ENCODE data around the gene KCNG2. TPM values are rescaled to one million over a fixed set of nuclear protein-coding genes. Genes with fewer than 3 reads are reported as not detected.

Gene KCNG2
- total RNA-seq, 4 donors from 2014 or later, result 1.7 TPM; not detected in 3

GRCh38 chr18:79889569-79889968 is 91.8 kb downstream of the KCNG2 start:
- H3K27me3 ChIP-seq, result no peaks in the 10 kb centered on the region
- no peak overlapping the region for H3K27ac ChIP-seq (replicated peaks in 1 of 4)
- no peak for DNase-seq (ENCODE audit: extremely low spot score)
- TF ChIP-seq CTCF (IDR thresholded peaks at IDR 0.05), result no peak
- TF ChIP-seq POLR2A (IDR thresholded peaks at IDR 0.05; ENCODE audit: low read depth), result no peak
- no peak for TF ChIP-seq EP300 (IDR thresholded peaks at IDR 0.05)
- no peak for TF ChIP-seq POLR2AphosphoS5 (IDR thresholded peaks at IDR 0.05)
- H3K4me1 ChIP-seq, result no peaks in the 10 kb centered on the region
- H3K4me3 ChIP-seq, result no peak overlapping the region
- 92% methylated on average over 14 of the region's 14 CpGs for WGBS
- peaks cover 0 to 58% (median 48%) of the 10 kb centered on the region in 4 donors for H3K9me3 ChIP-seq
- intact Hi-C loops (cut with DNase I), result no loop called here
- H3K36me3 ChIP-seq, result no peaks in the 10 kb centered on the region

- no peak overlapping the region for H3K27ac ChIP-seq (replicated peaks in 1 of 4)
- peaks cover 0 to 60% (median 51%) of the 10 kb centered on the region in 4 donors for H3K9me3 ChIP-seq
- intact Hi-C loops (cut with DNase I), result no loop called here
- no peaks in the 10 kb centered on the region for H3K27me3 ChIP-seq
- TF ChIP-seq CTCF (IDR thresholded peaks at IDR 0.05), result no peak
- no peak for TF ChIP-seq POLR2A (IDR thresholded peaks at IDR 0.05; ENCODE audit: low read depth)
- TF ChIP-seq EP300 (IDR thresholded peaks at IDR 0.05), result no peak
- TF ChIP-seq POLR2AphosphoS5 (IDR thresholded peaks at IDR 0.05), result no peak
- H3K4me3 ChIP-seq, result no peak overlapping the region
- H3K36me3 ChIP-seq, result no peaks in the 10 kb centered on the region
- DNase-seq (ENCODE audit: extremely low spot score), result no peak
- H3K4me1 ChIP-seq, result no peaks in the 10 kb centered on the region
- 89% methylated on average over 5 of the region's 5 CpGs for WGBS
These were observed 92.9 kb downstream of the KCNG2 start for GRCh38 chr18:79890674-79891073.

- H3K36me3 ChIP-seq, result no peaks in the 10 kb centered on the region
- H3K4me3 ChIP-seq, result no peak overlapping the region
- TF ChIP-seq POLR2A (IDR thresholded peaks at IDR 0.05; ENCODE audit: low read depth), result no peak
- no peak for TF ChIP-seq POLR2AphosphoS5 (IDR thresholded peaks at IDR 0.05)
- TF ChIP-seq EP300 (IDR thresholded peaks at IDR 0.05), result no peak
- no peak for TF ChIP-seq CTCF (IDR thresholded peaks at IDR 0.05)
- intact Hi-C loops (cut with DNase I), result no loop called here
- no peak overlapping the region for H3K27ac ChIP-seq (replicated peaks in 1 of 4)
- peaks cover 0 to 58% (median 40%) of the 10 kb centered on the region in 4 donors for H3K9me3 ChIP-seq
- no peaks in the 10 kb centered on the region for H3K4me1 ChIP-seq
- 97% methylated on average over 3 of the region's 3 CpGs for WGBS
- peaks cover 0 to 13% (median 0%) of the 10 kb centered on the region in 4 donors for H3K27me3 ChIP-seq
- no peak for DNase-seq (ENCODE audit: extremely low spot score)
These were observed 99.0 kb downstream of the KCNG2 start for GRCh38 chr18:79896738-79897137.

- no peak for DNase-seq (ENCODE audit: extremely low spot score)
- WGBS, result 94% methylated on average over 15 of the region's 15 CpGs
- H3K27me3 ChIP-seq, result peaks cover 0 to 13% (median 0%) of the 10 kb centered on the region in 4 donors
- H3K4me3 ChIP-seq, result no peak overlapping the region
- H3K36me3 ChIP-seq, result peaks cover 4 to 13% (median 12%) of the 10 kb centered on the region in 4 donors
- no peaks in the 10 kb centered on the region for H3K4me1 ChIP-seq
- TF ChIP-seq POLR2A (IDR thresholded peaks at IDR 0.05; ENCODE audit: low read depth), result no peak
- no peak for TF ChIP-seq EP300 (IDR thresholded peaks at IDR 0.05)
- no peak for TF ChIP-seq CTCF (IDR thresholded peaks at IDR 0.05)
- TF ChIP-seq POLR2AphosphoS5 (IDR thresholded peaks at IDR 0.05), result no peak
- H3K27ac ChIP-seq (replicated peaks in 1 of 4), result no peak overlapping the region
- peaks cover 0 to 46% (median 33%) of the 10 kb centered on the region in 4 donors for H3K9me3 ChIP-seq
- intact Hi-C loops (cut with DNase I), result no loop called here
These were observed 100.3 kb downstream of the KCNG2 start for GRCh38 chr18:79897940-79898625.
